PFSK-1 (cell line): ENCODE measurements around the gene TET2.

Experiments used
- FOXP2 ChIP-seq: optimal IDR thresholded peaks from 2 replicates; pipeline ENCODE3; 2011; ENCODE audit warnings: borderline replicate concordance, control low read depth, inconsistent platforms; ENCODE audit not compliant: insufficient read depth; ENCODE audit errors: extremely low read length, extremely low read depth
- POLR2AphosphoS5 ChIP-seq: IDR thresholded peaks from 2 replicates; pipeline ENCODE4 v1.6.1; 2012; ENCODE audit warnings: low read depth, mild to moderate bottlenecking, control low read depth, low read length, moderate library complexity
- SIN3A ChIP-seq: IDR thresholded peaks from 2 replicates; pipeline ENCODE4 v1.6.1; 2012; ENCODE audit warnings: mild to moderate bottlenecking, low read length, moderate library complexity, borderline replicate concordance; ENCODE audit not compliant: insufficient read depth
- TAF1 ChIP-seq: IDR thresholded peaks from 2 replicates; pipeline ENCODE4 v1.6.1; 2012; ENCODE audit warnings: low read length, control low read depth, borderline replicate concordance; ENCODE audit not compliant: insufficient read depth
- TF ChIP-seq, protein P1 (sequence below), 2 experiments: IDR thresholded peaks; 2 replicates each; pipeline versions ENCODE4 v1.6.1 to v1.8.0; 2011 to 2012; ENCODE audit warnings: low read depth in 2 of 2, low read length in 2 of 2, control low read depth in 1 of 2, inconsistent platforms in 1 of 2, mild to moderate bottlenecking in 1 of 2, moderate library complexity in 1 of 2; ENCODE audit not compliant: insufficient read depth in 1 of 2

The TET2 gene

DNA sequence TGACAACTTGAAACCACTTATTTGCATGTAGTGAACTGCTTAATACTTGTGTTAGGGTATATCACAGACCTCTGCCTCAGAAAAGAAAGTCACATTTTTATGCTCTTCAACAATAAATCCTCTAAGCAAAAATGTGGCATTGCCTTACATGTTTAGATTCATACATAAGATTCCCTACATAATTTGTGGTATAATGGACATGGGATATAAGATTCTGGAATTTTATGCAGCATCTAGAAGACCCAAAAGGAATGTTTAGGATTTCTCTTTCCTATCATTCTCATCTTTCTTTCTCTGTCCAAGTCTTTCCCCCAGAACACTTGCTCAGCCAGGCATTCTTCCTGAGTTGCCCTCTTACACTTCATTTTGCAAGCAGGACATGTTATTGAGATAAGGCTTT lies 37.7 kb upstream of the TET2 start:
- TF ChIP-seq POLR2AphosphoS5 = no peak
- no peak for TF ChIP-seq TAF1
- TF ChIP-seq, protein P1, sequence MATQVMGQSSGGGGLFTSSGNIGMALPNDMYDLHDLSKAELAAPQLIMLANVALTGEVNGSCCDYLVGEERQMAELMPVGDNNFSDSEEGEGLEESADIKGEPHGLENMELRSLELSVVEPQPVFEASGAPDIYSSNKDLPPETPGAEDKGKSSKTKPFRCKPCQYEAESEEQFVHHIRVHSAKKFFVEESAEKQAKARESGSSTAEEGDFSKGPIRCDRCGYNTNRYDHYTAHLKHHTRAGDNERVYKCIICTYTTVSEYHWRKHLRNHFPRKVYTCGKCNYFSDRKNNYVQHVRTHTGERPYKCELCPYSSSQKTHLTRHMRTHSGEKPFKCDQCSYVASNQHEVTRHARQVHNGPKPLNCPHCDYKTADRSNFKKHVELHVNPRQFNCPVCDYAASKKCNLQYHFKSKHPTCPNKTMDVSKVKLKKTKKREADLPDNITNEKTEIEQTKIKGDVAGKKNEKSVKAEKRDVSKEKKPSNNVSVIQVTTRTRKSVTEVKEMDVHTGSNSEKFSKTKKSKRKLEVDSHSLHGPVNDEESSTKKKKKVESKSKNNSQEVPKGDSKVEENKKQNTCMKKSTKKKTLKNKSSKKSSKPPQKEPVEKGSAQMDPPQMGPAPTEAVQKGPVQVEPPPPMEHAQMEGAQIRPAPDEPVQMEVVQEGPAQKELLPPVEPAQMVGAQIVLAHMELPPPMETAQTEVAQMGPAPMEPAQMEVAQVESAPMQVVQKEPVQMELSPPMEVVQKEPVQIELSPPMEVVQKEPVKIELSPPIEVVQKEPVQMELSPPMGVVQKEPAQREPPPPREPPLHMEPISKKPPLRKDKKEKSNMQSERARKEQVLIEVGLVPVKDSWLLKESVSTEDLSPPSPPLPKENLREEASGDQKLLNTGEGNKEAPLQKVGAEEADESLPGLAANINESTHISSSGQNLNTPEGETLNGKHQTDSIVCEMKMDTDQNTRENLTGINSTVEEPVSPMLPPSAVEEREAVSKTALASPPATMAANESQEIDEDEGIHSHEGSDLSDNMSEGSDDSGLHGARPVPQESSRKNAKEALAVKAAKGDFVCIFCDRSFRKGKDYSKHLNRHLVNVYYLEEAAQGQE (IDR thresholded peaks at IDR 0.05; ENCODE audit: insufficient read depth in 1 of 2, low read depth in 2 of 2, low read length in 2 of 2) = no peak
- TF ChIP-seq FOXP2 = no peak
- no peak for TF ChIP-seq SIN3A

- TF ChIP-seq POLR2AphosphoS5 (no peak), FOXP2 (no peak), SIN3A (no peak), TAF1 (no peak)
- TF ChIP-seq, protein P1 (IDR thresholded peaks at IDR 0.05; ENCODE audit: insufficient read depth in 1 of 2, low read depth in 2 of 2, low read length in 2 of 2) = no peak
Measured at GRCh38 chr4:105112274-105112673, 34.4 kb upstream of the TET2 start.

DNA sequence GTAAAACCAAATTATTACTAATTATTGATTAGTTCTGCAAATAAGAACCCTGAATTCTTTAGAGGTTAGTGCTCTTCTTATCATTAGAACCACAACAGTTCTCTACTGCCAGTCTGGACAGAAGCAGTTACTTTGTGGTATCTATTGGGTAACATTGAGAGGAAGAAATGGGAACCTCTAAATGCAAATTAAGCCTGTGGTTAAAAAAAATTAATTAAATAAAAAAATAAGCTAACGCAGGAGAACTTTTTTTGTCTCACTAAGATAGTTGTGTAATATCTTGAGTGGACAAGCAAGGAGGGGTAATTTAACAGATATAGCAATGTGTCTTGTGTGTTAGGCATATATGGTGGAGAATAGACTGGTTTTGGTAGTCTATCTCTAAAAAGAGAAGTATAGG lies 32.9 kb upstream of the TET2 start:
- TF ChIP-seq TAF1 (no peak), SIN3A (no peak), FOXP2 (no peak), POLR2AphosphoS5 (no peak)
- TF ChIP-seq, protein P1 (IDR thresholded peaks at IDR 0.05; ENCODE audit: insufficient read depth in 1 of 2, low read depth in 2 of 2, low read length in 2 of 2) = no peak

GRCh38 chr4:105116616-105117319 lies 29.9 kb upstream of the TET2 start:
- TF ChIP-seq POLR2AphosphoS5 (no peak), TAF1 (no peak), FOXP2 (no peak), SIN3A (no peak)
- TF ChIP-seq, protein P1 (IDR thresholded peaks at IDR 0.05; ENCODE audit: insufficient read depth in 1 of 2, low read depth in 2 of 2, low read length in 2 of 2) = no peak

GRCh38 chr4:105119356-105119755 lies 27.3 kb upstream of the TET2 start:
- TF ChIP-seq POLR2AphosphoS5 = no peak
- no peak for TF ChIP-seq FOXP2
- TF ChIP-seq TAF1 = no peak
- no peak for TF ChIP-seq SIN3A
- TF ChIP-seq, protein P1 (IDR thresholded peaks at IDR 0.05; ENCODE audit: insufficient read depth in 1 of 2, low read depth in 2 of 2, low read length in 2 of 2) = no peak
